ENCODE results near the gene ANXA11.
"Not testable (repeated sequence)": the region's sequence is repeated elsewhere in the genome, so short reads cannot be mapped to it uniquely, and the experiment has no call there.

Gene ANXA11

GRCh38 chr10:80207768-80208370 is 2.5 kb upstream of the ANXA11 start:
- no peak for DNase-seq

GRCh38 chr10:80206277-80206655 is 929 bp upstream of the ANXA11 start:
- DNase-seq: no peak

GRCh38 chr10:80204677-80205476 is 460 bp downstream of the ANXA11 start:
- DNase-seq: no peak

- DNase-seq: no peak
Observed at GRCh38 chr10:80203835-80204676, 1.3 kb downstream of the ANXA11 start.

GRCh38 chr10:80202934-80203834 is 2.2 kb downstream of the ANXA11 start:
- no peak for DNase-seq

GRCh38 chr10:80202530-80202929 is 2.8 kb downstream of the ANXA11 start:
- not testable (repeated sequence) for DNase-seq

- no peak for DNase-seq
Observed at GRCh38 chr10:80201608-80202141, 3.7 kb downstream of the ANXA11 start.

GRCh38 chr10:80200687-80201086 is 4.7 kb downstream of the ANXA11 start:
- no peak for DNase-seq

GRCh38 chr10:80200259-80200658 is 5.1 kb downstream of the ANXA11 start:
- no peak for DNase-seq

- no peak for DNase-seq
Observed at GRCh38 chr10:80199828-80200227, 5.5 kb downstream of the ANXA11 start.

- no peak for DNase-seq
Observed at GRCh38 chr10:80197972-80198916, 7.1 kb downstream of the ANXA11 start.

GRCh38 chr10:80196950-80197315 is 8.4 kb downstream of the ANXA11 start:
- no peak for DNase-seq

GRCh38 chr10:80196270-80196949 is 8.9 kb downstream of the ANXA11 start:
- no peak for DNase-seq

GRCh38 chr10:80195046-80195574 is 10.2 kb downstream of the ANXA11 start:
- DNase-seq: no peak

GRCh38 chr10:80194373-80195045 is 10.8 kb downstream of the ANXA11 start:
- DNase-seq: no peak

- no peak for DNase-seq
Observed at GRCh38 chr10:80192553-80192952, 12.8 kb downstream of the ANXA11 start.

GRCh38 chr10:80191589-80192270 is 13.6 kb downstream of the ANXA11 start:
- DNase-seq: no peak

- no peak for DNase-seq
Observed at GRCh38 chr10:80188713-80189112, 16.6 kb downstream of the ANXA11 start.

Data from NCI-H1436 (cell line).